ENCODE measurements around the gene NBEAL2.
"Not testable (repeated sequence)": the region's sequence is repeated elsewhere in the genome, so short reads cannot be mapped to it uniquely, and the experiment has no call there.

The NBEAL2 gene

DNA sequence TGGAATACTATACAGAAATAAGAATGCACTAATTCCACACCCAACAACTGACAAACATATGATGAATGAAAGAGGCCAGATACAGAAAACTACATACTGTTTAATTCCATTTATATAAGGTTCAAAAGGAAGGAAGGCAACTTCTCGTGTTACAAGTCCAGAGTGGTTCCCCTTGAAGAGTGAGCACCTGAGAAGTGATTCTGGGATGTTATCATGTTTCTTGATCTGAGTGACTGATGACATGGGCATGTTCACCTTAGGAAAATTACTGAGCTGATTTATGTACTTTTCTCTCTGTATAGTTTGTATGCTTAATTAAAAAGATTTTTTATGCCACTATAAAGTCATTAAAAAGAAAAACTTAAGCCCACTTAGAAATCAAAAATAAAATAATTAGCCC lies 16.5 kb upstream of the NBEAL2 start:
- no peak for DNase-seq

DNA sequence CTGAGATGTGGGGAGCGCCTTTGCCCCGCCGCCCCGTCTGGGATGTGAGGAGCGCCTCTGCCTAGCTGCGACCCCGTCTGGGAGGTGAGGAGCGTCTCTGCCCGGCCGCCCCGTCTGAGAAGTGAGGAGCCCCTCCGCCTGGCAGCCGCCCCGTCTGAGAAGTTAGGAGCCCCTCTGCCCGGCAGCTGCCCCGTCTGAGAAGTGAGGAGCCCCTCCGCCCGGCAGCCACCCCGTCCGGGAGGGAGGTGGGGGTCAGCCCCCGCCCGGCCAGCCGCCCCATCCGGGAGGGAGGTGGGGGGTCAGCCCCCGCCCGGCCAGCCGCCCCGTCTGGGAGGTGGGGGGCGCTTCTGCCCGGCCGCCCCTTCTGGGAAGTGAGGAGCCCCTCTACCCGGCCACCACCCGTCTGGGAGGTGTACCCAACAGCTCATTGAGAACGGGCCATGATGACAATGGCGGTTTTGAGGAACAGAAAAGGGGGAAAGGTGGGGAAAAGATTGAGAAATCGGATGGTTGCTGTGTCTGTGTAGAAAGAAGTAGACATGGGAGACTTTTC lies 15.4 kb upstream of the NBEAL2 start:
- not testable (repeated sequence) for DNase-seq

DNA sequence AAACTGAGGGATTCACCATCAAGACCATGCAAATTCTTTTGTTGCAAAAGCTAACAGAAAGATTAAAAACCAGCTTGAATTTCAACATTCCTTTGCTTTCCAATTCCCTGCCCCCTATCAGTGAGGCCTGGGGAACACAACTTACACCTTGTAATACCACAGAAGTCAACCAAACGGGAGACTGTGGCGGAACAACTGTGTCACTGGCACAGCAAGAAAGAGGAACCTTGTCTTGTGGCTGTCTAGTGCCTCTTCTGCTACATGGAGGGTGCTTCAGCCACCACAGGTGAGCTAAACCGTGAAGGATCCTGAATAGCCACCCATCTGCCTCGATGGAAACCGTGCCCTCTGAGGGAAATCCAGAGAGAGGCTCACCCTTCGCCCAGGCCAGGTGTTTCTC lies 14.3 kb upstream of the NBEAL2 start:
- no peak for DNase-seq

DNA sequence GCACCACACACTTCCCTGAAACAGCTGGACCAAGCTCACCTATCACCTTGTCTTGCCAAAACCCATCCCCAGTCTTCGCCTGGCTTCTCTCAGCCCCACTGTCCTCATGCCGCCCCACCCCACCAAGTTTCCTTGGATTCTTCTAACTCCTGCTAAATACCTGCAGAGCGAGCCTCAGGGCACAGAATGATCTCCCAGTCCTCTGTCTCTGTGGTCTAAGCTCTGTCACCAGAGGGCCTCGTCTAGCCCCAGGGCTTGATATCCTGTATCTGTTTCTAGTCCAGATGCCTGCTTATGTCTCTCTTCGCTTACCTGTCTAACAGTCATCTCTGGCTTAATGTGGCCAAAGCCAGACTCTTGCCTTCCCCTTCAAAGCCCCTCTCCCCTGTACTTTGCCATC lies 12.7 kb upstream of the NBEAL2 start:
- DNase-seq = no peak

DNA sequence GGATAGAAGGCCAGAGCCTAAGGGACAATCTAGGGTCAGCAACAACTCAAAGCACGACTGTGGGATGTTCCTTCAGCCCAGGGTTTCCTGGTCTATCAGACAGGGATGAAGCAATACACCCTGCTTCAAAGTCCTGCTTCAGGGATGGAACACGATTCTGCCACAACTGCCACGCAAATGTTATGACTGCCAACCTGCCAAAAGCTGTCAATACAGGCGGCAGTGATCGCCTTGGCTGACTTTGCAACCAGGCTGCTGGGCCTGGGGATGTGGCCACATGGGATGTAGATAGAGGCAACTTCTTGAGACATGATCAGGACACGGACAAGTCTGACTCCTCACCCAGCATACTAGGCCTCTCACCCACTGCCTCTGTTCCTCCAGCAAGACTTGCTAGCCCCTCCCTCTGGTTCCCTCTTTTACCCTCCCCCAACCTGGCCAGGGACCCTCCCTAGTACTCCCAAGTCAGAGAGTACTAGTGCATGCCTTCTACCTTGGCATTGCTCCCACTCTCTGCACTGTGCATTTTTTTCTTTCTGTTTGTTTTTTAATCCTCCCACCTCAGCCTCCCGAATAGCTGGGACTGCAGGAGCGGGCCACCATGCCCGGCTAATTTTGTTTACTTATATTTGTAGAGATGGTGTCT lies 10.6 kb upstream of the NBEAL2 start:
- DNase-seq = no peak

DNA sequence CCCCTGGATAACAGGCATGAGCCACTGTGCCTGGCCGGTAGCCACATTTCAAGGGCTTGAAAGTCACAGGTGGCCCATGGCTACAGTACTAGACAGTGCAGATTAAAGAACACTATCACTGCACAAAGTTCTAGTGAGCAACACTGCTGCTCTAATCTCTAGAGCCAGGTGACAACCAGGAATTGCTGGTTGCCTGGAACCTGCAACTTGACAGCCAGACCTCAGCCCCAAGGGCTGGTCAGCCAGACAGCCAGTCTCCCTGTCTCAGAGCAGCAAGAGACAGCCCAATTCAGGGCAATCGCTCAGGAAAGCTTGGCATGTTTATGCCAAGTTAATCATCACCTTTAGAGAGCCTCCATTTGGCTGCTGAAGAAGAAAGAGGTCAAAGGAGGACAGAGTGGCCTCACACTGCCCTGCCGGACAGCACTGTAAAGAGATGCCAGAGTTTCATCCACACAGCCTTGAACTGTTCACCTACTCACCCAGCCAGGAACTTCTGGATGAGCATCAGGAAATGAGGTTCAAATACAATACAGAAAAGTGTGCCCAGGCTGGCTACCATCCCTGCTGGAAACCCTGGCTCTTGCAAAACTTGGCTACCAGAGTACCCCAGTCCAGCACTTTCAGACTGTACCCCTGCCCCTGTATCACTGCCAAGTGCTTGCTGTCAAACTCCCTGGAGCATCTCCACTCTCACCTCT lies 8.9 kb upstream of the NBEAL2 start:
- peak in 8 of 51 donors; percentile 16 to 48 (median 26) for DNase-seq

DNA sequence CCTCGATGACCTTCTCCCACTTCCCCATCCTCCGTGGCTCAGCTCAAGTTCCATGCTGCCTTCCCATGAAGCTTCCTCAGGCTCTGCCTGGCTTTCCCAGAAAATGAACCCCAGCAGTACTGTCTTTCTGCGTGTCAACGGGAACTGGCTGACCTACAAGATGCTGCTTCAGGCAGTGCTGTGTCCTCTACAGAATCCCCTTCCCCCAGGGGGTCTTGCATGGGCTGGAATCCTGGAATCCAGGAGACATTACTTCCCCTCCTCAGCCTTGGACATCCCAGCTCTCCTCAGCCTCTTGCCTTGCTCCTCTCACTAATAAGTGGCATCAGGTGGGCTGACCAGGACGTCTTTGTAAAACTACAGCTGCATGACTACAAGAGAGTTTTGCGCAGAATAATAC lies 8.3 kb upstream of the NBEAL2 start:
- no peak for DNase-seq

DNA sequence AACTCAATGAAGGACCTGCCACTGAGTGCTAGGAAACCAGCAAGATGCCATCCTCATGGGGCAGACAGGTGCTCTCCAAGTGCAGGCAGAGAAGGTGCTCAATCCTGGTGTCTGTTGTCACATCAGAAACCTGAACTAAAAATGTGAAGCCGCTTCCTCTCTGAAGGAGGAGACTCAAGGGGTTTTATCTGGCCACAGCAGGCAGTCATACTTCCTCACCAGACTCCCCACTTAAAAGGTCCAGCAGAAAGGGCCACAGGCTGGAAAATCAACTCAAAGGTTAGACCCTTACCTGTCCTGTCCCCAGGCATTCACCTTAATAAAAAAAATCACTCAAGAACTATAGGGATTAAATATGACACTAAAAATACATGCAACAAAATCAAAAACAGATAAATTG lies 7.7 kb upstream of the NBEAL2 start:
- no peak for DNase-seq

DNA sequence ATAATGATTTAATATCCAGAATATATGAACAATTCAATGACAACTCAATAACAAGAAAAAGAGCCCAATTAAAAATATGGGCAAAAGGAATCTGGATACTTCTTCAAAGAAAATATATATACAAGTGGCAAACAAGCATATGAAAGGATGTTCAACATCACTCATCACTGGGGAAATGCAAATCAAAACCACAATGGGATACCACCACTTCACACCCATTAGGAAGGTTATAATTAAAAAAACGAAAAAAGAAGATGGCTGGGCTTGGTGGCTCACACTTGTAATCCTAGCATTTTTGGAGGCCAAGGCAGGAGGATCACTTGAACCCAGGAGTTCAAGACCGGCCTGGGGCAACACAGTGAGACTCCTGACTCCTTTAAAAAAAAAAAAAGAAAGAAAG lies 7.1 kb upstream of the NBEAL2 start:
- no peak for DNase-seq

DNA sequence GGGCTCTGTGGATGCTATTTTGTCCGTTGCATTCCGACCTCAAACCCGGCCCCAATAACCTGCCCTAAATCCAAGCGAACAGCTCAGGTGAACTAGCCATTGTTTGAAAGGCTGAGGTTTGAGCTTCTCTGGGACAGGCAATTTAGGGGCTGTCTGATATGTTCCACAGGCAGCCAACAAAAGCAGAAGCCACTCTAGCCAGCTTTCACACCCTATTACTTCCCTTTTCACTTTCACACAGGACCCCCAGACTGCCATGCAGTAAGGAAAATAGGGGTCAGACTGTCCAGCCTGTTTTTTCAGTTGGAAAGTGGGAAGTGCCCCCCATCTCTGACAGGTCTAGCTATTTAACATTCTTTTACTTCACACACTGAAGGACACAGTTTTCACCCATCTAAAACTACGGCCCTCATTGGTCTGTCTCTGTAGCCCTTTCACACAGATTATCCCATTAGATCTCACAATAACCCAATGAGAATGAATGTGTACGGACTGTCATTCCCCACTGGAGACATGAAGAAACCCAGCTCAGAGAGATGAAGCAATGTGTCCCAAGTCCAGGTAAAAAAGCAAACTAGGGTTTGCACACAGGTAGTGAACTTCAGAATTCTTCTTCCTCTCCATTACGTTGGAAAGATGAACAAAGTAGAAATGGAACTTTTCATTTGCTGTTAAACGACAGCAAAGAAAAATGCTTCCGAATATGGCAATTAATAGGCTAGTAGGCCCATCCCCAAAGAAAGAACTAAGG lies 4.9 kb upstream of the NBEAL2 start:
- no peak for DNase-seq

DNA sequence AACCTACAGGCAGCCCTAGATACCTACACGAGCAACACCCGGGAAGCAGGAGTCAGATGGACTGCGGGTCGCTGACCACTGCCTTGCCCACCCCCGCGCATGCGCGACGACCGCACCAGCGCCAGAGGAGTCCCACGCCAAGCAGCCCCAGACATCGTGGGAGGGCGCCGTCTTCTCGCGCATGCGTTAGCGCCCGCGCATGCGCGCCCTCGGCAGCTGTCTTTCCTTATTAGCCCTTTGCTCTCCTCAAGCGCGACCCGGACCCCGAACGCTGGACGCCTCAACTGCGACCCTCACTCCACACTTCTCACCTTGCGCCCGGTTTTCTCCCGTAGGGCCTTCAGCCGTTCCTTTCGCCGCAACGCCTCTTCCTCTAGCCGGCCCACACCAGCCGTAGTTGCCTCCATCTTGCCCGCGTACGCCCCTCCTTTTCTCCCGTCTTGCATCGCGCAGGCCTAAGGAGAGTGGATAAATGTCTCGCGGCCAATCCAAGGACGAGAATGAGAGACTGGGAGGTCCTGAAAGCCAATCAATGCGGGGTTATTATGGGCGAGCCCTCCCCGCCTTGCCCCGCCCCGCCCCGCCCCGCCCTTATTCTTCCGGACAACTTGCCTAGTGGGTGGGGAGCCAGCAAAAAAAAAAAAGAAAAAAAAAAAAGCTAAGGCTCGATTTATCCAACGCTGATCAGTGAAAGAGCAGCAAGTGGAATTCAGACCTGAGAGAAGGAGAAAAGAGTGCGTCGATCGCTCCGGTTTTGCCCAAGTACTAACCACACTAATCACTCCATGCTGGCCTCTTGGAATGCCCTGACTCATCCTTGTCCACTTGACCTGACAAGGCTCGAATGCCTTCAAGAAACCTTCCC lies 2.9 kb upstream of the NBEAL2 start, which contains the start of gene CCDC12:
CCDC12 (minus strand) TSS at position 420 of the 865 bp plus-strand sequence; CDS start at position 407, 13 bp downstream.
- peak; percentile 85 to 99 (median 96) for DNase-seq

DNA sequence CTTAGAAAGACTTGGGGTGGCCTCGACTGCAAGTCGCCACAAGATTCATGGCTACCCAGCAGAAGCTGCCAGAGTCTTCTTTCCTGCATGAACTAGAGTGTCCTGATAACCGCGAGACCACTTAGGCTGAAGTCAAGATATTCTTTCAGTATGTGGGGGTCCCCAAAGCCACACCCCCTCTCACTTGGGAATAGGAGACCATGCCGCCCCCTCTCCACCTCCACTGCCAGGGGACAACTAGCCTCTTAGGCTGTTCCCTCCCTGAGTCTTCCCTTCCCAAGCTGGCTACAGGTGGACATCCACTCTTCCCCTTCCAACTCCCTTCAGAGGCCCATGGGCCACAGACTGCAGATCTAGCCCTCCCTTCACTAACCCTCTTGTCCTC lies 1.7 kb upstream of the NBEAL2 start:
- DNase-seq = no peak

DNA sequence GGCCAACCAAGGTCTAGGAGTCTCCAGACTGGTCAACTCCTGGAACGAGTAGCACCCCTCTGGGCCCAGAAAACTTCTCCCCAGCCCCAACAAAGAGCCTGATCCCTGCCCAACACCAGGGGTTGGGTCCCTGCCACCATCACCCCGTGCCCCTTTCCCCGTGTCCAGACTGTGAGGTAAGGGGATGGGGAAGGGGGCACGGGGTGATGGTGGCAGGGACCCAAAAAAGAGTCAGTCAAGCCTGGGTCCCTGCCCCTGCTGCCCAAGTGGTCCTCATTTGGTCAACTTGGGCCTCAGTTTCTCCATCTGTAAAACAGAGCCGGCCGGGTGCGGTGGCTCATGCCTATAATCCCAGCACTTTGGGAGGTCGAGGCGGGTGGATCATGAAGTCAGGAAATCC lies 1.1 kb upstream of the NBEAL2 start:
- DNase-seq = no peak

DNA sequence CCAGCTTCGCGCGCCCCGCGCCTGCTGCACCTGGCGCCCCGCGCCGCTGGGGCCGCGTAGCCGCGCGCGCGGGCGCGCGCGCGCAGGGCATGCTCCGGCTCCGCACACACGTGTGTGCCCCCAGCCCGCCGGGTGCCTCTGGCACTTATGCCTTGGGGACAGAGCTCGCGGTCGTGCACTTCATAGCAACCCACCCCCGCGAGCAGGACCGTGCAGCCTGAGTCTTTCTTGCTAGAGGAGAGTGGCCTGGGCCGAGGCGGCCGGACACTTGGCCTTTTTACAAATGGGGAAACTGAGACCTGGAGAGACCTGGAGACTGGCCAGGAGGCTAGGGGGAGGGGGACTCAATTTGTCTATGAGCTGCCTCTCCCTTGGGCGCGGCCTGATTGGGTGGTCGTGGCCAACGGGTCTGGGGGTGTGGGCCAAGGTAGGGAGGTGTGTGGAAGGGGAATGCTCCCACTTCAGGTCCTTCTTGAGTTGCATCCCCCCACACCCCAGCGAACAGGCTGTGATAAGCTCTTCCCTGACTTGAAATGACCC lies 562 bp downstream of the NBEAL2 start:
- DNase-seq = no peak

DNA sequence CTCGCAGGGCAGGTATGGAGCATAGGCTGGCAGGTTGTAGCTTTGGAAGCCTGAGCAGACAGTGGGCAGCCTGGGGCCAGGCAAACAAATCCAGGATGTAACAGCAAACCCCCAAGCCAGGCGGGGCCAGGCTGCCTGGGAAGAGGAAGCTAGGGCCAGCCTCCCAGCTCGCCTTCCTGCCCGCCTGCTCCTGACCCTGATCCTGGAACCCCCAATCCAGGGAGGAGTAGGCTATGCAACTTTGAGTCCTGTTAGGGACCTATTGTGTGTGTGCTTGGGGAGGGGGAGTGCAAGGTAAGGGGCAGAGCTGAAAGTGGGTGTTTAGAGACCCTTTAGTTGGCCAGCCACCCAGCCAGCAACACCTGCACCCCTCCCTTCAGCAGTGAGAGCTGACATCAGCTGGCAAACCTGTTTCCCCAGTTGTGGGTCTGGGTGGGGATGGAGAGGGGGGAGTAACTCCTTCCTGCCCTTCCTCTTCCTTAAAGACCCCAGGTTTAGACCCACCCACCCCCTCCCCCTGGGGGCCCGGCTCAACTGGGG lies 2.5 kb downstream of the NBEAL2 start:
- no peak for DNase-seq

DNA sequence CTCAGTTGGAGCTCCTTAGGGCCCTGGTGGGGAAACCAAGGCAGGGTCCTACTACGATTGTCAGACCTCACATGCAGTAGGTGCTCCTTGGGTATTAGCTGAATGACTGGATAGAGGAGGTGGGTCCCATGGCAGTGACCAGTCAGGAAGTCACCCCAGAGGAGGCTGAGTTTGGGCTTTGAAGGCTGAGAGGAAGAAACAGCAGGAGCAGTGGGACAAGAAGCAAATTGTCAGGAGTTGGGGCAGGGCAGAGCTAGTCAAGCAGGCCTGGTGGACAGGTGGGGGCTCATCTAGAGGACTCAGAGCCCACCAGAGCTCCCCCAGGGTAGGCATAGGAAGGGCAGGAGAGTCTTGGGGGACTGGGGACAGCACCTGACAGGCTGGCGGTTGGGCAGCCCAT lies 3.1 kb downstream of the NBEAL2 start:
- no peak for DNase-seq

DNA sequence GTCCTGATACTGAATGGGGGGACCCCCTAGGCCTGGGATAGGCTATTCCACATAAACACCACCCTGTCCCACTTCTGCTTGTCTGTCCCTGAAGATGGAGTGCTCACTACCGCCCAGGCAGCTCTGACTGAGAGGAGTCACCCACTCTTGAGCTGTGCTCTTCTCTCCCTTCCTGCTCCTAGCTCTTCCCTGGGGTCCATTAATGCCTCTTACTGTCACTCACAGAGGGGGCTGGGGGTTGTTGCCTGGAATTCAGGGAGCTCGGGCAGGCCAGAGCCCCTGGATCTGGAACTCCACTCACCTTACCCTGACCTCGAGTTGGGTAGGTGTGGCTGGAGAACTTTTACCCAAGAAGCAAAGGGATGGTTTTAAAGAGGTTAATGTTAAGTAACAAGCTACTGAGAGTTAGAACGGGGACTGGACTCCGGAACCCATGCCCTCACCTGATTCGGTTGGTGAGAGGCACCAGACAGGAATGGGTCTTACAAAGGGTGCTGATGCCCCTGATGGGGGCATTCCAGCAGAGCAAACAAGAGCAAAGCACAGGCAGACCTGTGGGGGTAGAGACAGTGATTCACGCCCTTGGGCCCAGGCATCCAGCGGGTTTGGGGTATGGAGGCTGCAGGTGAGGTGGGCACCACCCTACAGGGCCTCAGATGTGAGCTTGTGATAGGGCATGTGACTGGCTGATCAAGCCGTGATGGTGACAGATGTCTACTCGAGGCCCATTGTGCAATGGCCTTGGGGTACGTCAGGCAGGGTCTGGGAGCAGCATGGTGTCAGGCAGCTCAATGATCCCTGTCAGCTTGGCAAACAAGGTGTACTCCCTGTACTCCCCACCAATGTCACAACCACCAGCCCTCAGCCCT lies 5.4 kb downstream of the NBEAL2 start:
- no peak for DNase-seq

DNA sequence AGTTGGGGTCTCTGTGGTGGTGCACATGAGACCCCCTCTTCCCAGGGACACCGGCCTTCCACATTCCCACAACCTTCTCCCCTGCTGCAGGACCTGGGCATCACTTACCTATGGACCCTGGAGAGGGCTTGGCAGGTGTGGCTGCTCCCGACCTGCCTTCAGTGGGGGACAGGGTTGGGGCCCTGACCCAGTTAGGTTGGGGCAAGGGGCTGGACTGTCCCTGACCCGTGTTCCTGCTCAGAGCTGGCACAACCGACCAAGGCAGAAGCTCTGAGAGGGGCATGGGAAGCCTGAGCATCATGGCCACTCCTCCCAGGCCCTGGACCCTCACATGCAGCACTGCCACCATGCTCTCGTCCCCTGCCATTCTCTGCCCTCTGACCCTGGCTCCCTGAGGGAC lies 6.1 kb downstream of the NBEAL2 start:
- no peak for DNase-seq

DNA sequence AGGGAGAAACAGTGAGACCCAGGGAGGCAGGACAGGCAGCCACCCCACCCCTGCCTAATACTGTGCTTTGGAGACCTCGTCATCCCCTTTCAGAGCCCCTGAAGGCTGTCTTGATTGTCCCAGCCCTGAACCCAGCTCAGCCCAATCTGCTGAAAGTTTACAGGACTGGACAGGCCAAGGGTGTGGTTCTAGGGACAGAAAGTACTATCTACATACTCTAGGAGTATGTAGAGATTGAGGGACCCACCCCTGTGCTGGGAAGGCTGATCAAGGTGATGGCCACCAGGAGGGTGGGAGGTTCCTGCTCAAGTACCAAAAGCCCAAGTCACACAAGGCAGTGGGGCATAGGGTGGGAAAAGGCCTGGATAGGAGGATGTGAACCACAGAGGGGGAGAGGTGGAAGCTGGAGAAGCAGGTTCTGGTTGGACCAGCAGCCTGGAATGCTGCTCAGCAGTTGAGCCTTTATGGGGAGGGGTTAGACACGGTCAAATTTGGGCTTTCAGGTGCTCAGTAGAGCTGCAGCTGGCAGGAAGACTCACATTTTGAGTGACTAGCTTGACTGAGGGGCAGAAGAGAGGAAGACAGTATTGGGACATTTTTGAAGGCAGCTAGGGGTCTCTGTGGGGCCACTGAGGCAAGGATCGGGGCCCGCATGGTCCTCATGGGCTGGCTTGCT lies 6.7 kb downstream of the NBEAL2 start:
- no peak for DNase-seq
